Ecto neural progenitor cell (in vitro differentiated cells): Measurements from ENCODE around the gene FAM187B.
"Not testable (repeated sequence)": the region's sequence is repeated elsewhere in the genome, so short reads cannot be mapped to it uniquely, and the experiment has no call there.

Experiments
- DNase-seq: peaks from one replicate; pipeline ENCODE4 v3.0.0-alpha.2; 2018; ENCODE audit warnings: low spot score

Gene FAM187B

GRCh38 chr19:35213663-35214632, 14.6 kb downstream of the FAM187B start:
- no peak for DNase-seq

- no peak for DNase-seq
These were observed 16.3 kb downstream of the FAM187B start for GRCh38 chr19:35212241-35212640.

GRCh38 chr19:35211545-35212230, 16.9 kb downstream of the FAM187B start:
- DNase-seq: no peak

- peak; percentile 21 for DNase-seq
These were observed 18.9 kb downstream of the FAM187B start for GRCh38 chr19:35209646-35210045.

GRCh38 chr19:35208121-35208520, 20.4 kb downstream of the FAM187B start:
- peak; percentile 10 for DNase-seq

GRCh38 chr19:35207391-35207871, 21.1 kb downstream of the FAM187B start:
- peak; percentile 15 for DNase-seq

- peak; percentile 5 for DNase-seq
These were observed 21.7 kb downstream of the FAM187B start for GRCh38 chr19:35206855-35207254.

GRCh38 chr19:35206379-35206778, 22.2 kb downstream of the FAM187B start:
- DNase-seq: peak; percentile 8

GRCh38 chr19:35205733-35206323, 22.7 kb downstream of the FAM187B start:
- DNase-seq: peak; percentile 28

GRCh38 chr19:35204799-35205732, 23.5 kb downstream of the FAM187B start:
- no peak for DNase-seq

GRCh38 chr19:35202722-35203688, 25.5 kb downstream of the FAM187B start:
- no peak for DNase-seq

- DNase-seq: no peak
These were observed 29.1 kb downstream of the FAM187B start for GRCh38 chr19:35199481-35199880.

GRCh38 chr19:35196861-35197260, 31.7 kb downstream of the FAM187B start:
- not testable (repeated sequence) for DNase-seq

- no peak for DNase-seq
These were observed 32.7 kb downstream of the FAM187B start for GRCh38 chr19:35195830-35196229.

- DNase-seq: no peak
These were observed 34.2 kb downstream of the FAM187B start for GRCh38 chr19:35194012-35194984.

- no peak for DNase-seq
These were observed 43.7 kb downstream of the FAM187B start for GRCh38 chr19:35184884-35185283.

GRCh38 chr19:35184267-35184666, 44.3 kb downstream of the FAM187B start:
- DNase-seq: no peak

- no peak for DNase-seq
These were observed 47.2 kb downstream of the FAM187B start for GRCh38 chr19:35181387-35181786.

GRCh38 chr19:35179830-35180229, 48.7 kb downstream of the FAM187B start:
- no peak for DNase-seq
